Sciatic nerve (tissue), 2 donors: Measurements from ENCODE around the gene MYADML2. TPM values are rescaled to one million over a fixed set of nuclear protein-coding genes. Genes with fewer than 3 reads are reported as not detected.

Experiments
- ATAC-seq: fragments of 200-7000 bp; cut with Tn5 transposase; one replicate; pipeline ENCODE4 v1.9.1; 2020; ENCODE audit warnings: mild to moderate bottlenecking, moderate library complexity
- DNase-seq: peaks from one replicate; pipeline ENCODE4 v3.0.0-alpha.2; 2020; ENCODE audit warnings: low spot score
- intact Hi-C: fragments of 100-400 bp; cut with DNase I; formaldehyde crosslinking; loops from one replicate; pipeline ENCODE4 v1.14.2; 2022
- total RNA-seq: library from RNA; stranded (reverse); fragmentation: NEBNext Ultra II Directional; extraction: Animal tissue kit (Norgen Biotek cat#: 25700); gene quantifications from one replicate; pipeline ENCODE4 v1.2.1, GENCODE V29; 2021
- donor health status: DM: no; HTN: no; CAD: no.
- donor health status: DM: no; HTN: no; CAD: no.

MYADML2 gene
- total RNA-seq, 1 donor from 2014 or later = not detected

DNA sequence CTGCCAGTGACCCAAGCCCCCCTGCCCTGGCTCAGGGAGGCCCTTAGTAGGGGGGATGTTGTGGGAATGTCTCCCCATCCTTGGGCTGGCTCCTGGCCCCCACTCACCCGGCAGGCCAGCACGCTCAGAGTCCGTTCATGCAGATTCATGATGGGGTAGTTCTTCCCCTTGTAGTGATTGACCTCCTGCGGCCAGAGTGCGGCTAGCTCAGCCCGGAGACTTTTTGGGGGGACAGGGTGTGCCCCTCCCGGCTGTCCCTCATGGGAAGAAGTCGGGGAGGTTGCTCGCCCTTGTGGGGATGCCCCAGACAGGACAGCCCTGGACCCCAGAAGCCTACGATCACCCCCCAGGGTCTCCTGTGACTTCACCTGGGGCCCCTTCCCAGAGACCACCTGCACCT, 41.0 kb downstream of the MYADML2 start:
- ATAC-seq (no peak), DNase-seq (no peak)
- intact Hi-C loops = no loop called here

- no peak for ATAC-seq
- DNase-seq = no peak
- intact Hi-C loops = no loop called here
Measured at GRCh38 chr17:81905424-81905875, 41.6 kb downstream of the MYADML2 start.

DNA sequence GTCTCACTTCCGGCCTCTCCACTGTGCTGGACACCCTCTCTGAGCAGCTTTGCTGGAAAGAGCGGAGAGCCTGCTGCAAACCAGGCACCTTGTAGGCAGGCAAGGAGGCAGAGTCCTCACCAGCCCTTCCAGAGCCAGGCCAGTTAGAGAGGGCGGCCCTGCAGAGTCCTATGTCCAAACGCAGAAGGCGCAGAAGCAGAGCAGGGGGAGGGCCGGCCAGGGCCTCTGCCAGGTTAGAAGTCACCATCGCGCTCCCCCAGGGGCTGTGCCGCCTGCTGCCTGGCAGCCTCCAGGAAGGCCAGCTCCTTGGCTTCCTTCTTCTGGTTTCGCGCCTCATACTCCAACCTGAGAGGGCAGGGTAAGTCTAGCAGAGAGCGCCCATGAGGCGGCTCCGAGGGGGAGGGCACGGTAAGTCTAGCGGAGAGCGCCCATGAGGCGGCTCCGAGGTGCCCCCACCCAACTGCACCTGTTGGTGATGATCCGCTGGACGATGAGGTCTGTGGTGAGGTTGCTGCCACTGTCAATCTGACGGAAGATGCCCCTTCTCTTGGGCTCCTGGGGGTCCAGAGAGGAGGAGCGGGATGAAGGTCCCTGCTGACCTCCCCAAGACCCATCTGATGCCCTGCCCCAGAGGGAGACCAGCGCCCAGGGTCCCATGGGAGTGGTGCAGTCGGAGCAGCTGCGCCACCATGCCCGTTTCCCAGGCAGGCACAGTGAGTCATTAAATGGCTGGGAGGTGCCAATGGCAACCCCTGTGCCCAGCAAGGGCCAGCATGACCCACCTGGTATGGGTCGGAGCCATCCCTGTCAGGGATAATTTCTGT, 42.2 kb downstream of the MYADML2 start:
- no peak for ATAC-seq
- no peak for DNase-seq
- intact Hi-C loops = no loop called here

DNA sequence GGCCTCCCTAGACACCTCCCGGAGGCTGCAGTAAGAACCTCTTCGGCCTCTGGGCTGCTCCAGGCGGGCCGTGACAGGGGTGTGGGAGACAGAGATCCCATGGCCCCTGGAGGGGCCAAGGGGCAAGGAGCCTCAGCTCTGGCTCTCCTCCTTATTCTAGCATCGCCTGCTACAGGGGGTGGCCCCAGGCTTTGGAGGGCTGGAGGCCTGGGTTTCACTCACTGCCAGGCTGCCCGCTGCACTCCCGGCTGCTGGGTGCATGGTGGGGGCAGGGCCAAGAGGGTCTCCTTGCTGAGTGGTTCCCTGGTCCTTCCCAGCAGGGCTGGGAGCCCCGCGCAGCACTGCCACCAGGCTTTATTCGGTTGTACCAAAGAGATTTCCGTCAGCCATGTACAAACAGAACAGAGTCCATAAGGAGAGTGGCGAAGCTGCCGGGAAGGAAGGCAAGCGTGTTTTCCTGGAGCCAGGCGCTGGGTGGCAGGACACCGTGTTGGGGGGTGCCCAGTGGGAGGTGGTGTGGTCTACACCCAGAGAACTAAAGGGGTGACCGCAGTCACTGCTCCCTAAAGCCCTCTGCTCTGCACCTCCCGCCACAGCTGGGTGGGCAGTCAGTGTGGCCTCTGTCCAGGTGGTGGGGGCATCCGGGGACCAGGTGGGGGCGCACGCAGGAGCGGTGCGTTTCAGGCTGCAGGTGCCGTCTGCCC, 43.0 kb downstream of the MYADML2 start:
- no peak for DNase-seq
- intact Hi-C loops = no loop called here
- ATAC-seq = no peak

DNA sequence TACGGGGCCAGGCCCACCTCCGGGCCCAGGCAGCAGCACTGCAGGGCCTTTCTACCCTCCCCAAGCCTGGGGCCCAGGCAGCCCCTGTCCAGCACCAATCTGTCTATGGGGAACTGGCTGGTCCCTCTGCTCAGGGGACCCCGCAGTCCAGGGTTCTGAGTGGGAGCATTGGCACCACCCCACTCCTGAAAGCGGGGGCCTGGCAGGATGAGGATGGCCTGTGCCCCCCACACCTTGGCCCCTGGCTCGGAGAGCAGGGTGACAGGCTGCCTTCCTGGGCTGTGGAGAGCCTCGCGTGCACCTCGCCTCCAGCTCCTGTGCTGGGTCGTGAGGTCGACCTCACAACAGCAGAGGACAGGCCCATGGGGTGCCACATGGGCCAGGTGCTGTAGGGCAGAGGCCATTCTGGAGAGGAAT, 43.6 kb downstream of the MYADML2 start:
- intact Hi-C loops = no loop called here
- ATAC-seq = peak; percentile 2

DNA sequence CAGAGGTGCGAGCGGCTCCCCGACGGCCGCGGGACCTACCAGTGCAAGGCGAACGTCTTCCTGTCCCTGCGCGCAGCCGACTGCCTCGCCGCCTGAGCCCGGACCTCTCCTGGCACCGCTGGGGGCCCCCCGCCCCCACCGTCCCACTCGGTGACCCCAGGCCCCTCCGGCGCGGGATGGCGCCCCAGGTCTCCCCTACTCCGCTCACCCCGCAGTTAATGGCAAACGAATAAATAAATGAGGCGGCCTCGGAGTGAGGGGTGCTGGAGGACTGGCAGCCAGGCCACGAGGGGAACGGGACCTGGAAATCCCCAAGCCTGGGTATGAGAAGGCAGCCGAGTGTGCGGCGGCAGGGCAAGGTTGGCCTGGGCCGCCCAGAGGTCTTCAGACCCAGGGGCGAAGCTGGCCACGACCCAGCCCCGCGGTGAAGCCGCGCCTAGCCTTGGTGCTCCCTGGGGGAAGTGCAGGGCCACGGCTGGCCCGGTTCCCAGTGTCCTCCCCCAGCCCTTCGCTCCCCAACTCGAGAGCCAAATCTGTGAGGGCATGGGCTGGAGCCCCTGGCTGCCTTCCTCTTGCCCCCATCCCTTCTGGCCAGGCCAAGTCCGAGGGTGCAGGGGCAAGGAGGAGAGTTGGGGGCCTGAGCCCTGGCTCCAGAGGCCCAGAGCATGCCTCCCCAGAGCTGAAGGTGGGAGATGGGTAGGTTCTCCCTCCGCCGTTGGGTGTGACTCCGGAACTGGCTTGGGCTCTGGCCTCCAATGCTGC, 44.2 kb downstream of the MYADML2 start:
- ATAC-seq = peak; percentile 2
- DNase-seq = no peak
- intact Hi-C loops = no loop called here

More for the DNA sequence above, 43.6 kb downstream of the MYADML2 start:
- no peak for DNase-seq

- intact Hi-C loops = no loop called here
- ATAC-seq = peak; percentile 14
Measured at GRCh38 chr17:81902023-81902652, 44.9 kb downstream of the MYADML2 start, which contains the start of gene NPB. NPB (plus strand) TSS chr17:81902238; CDS start chr17:81902278, 40 bp downstream.

GRCh38 chr17:81901167-81902022, 45.6 kb downstream of the MYADML2 start:
- no peak for ATAC-seq
- no peak for DNase-seq
- intact Hi-C loops = no loop called here

More at GRCh38 chr17:81902023-81902652, 44.9 kb downstream of the MYADML2 start, which contains the start of gene NPB:
- DNase-seq = no peak

DNA sequence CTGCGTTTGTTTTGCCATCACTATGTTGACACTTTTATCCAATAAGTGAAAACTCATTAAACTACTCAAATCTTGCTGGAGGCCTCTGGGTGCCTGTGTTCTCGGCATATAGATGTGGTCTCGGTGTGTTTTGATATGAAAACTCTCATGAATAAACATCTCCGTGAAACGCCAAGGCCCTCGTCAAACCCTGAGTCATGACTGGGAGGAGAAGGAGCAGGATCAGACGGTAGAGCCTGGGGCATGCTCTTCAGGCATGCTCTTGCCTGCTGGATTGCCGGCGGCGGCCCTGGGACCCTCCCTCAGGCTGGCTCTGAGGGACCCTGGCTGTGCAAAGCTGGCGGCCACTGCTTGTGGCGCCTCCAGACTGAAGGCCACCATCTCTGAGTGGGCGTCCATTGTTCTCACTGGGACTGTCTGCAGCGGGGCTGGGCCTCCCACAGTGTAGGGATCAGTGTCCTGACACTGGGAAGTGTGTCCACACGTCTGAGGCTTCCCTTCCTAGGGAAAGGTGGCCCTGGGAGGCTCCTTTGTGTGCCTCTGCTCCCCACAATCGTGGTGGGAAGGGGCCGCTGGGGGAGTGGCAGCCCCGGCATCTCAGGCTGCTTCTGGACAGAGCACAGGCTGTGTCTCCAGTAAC, 46.7 kb downstream of the MYADML2 start:
- ATAC-seq = no peak

DNA sequence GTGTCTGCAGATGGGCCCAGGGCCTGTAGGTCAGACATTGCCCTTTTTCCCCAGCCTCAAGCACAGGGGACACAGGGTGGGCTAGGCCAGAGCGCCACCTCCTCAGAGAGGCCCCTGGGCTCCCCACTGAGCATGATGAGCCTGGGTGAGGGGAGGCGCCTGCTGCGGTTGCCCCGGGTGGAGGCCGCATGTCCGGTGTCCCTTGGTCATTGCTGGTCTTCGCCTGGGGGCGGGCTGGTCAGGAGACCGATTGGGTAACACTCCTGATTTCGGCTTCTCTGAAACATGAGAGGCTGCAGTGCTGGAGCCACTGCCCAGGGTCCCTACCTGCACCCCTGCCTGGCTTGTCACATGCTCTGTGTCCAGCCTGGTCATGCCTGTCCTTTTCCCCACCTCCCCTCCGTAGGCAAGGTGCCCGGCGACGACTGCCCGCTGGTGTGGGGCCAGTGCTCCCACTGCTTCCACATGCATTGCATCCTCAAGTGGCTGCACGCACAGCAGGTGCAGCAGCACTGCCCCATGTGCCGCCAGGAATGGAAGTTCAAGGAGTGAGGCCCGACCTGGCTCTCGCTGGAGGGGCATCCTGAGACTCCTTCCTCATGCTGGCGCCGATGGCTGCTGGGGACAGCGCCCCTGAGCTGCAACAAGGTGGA, 47.4 kb downstream of the MYADML2 start:
- intact Hi-C loops = no loop called here
- ATAC-seq (no peak), DNase-seq (no peak)

More for the DNA sequence above, 46.7 kb downstream of the MYADML2 start:
- intact Hi-C loops = no loop called here
- DNase-seq = no peak

- intact Hi-C loops = no loop called here
- no peak for ATAC-seq
- no peak for DNase-seq
Measured at GRCh38 chr17:81898885-81899284, 48.1 kb downstream of the MYADML2 start.

DNA sequence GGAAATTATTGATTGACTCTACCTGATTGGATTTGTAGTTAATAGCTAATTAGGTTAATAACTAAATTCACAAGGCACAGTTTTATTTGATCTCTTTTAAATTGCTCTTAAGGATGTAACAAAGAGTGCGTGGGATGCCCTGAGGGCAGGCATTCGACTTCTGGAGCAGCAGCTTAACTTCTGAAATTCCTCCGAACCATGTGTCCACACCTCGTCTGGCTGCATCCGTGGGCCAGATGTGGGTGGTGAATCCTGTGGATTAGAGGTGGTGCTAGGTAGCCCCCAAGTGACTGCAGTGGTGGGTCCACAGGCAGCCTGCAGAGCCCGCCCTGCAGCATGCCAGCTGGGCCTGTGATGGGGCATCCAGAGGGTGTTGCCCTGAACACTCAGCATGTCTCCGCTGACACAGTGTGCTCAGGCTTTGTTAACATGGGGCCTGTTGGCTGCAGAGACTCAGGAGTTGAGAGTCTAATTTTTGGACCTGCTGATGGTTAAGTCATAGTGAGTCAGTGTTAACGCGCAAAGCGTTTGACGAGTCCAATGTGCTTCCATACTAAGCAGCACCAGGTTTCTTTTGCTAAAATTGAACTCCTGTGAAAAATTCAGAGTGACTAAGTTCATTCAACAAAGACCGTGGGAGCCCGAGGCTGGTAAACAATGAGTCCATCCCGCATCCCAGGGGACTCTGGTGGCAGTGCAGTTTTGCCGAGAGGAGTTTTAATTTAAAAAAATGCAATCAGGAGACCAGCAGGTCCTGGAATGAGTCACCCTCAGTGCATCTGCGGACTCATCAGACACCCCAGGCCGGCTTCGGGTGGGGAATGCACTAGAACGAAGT, 48.8 kb downstream of the MYADML2 start:
- intact Hi-C loops = no loop called here
- DNase-seq = no peak
- ATAC-seq = no peak

DNA sequence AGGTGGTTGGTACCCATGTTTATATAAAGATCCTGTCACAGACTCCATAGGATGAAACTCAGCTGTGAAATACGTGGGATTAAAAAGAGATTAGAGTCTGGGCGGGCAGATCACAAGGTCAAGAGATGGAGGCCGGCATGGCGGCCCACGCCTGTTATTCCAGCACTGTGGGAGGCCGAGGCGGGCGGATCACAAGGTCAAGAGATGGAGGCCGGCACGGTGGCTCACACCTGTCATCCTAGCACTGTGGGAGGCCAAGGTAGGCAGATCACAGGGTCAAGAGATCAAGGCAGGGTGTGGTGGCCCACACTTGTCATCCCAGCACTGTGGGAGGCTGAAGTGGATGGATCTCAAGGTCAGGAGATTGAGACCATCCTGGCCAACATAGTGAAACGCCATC, 51.6 kb downstream of the MYADML2 start:
- no peak for DNase-seq
- ATAC-seq = no peak
- intact Hi-C loops = no loop called here

- intact Hi-C loops = no loop called here
- no peak for DNase-seq
- ATAC-seq = no peak
Measured at GRCh38 chr17:81891303-81891552, 55.8 kb downstream of the MYADML2 start.

DNA sequence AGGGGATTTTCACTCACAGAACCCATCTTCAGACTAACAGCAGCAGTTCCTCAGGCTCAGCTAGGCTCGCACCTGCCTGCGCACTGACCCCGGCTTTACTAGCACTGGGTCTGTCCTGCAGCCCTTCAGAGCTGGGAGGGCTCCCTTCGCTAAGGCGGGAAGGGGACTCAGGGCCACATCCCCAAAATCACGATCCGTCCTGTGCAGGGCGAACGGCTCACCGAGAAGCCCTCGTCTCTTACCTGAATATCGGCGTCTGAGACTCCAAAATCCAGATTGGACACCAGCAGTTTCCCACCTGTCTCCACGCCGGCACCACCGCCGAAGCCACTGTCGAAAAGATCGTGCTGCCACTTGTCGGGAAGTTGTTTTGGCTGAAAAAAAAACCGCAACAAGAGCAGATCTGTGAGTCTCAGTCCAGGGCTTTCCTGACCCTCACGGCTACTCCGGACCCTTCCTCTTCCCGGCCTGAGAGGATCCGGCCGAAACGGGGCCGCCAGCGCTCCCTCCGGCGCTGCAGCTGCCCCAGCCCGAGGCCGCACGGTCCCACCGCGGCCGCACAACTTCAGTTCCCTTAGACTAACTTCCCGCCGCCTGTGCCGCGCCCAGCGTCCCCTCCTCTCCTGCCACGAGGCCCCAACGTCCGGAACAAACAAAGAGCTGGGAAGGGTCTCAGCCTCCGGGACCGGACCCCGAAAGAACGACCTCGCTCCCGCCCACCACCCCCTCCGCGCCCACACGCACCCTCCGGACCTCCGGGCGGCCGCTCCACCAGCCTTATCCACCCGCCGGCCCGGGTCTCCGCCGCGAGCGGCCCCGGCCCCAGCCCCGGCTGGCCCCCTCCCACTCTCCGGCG, 56.4 kb downstream of the MYADML2 start:
- DNase-seq (peak; percentile 57), ATAC-seq (no peak)
- intact Hi-C loops = no loop called here
